GM18907 (cell line): ENCODE measurements around the gene LRFN3.
"Not testable (repeated sequence)": the region's sequence is repeated elsewhere in the genome, so short reads cannot be mapped to it uniquely, and the experiment has no call there.

ENCODE experiments used
- ATAC-seq: cut with Tn5 transposase; IDR thresholded peaks from one replicate; pipeline ENCODE4 v1.9.1; 2021; ENCODE audit warnings: mild to moderate bottlenecking, moderate library complexity; ENCODE audit not compliant: unreplicated experiment

LRFN3 gene

GRCh38 chr19:35938282-35939224 is 2.4 kb downstream of the LRFN3 start:
- no peak for ATAC-seq

GRCh38 chr19:35939307-35940077 is 3.3 kb downstream of the LRFN3 start:
- ATAC-seq = no peak

GRCh38 chr19:35940078-35940775 is 4.1 kb downstream of the LRFN3 start:
- no peak for ATAC-seq

- ATAC-seq = no peak
These were observed 4.7 kb downstream of the LRFN3 start for GRCh38 chr19:35940839-35941238.

GRCh38 chr19:35942235-35942634 is 6.1 kb downstream of the LRFN3 start:
- ATAC-seq = no peak

- no peak for ATAC-seq
These were observed 7.4 kb downstream of the LRFN3 start for GRCh38 chr19:35943321-35944301.

GRCh38 chr19:35944556-35944955 is 8.4 kb downstream of the LRFN3 start:
- no peak for ATAC-seq

- ATAC-seq = no peak
These were observed 9.1 kb downstream of the LRFN3 start for GRCh38 chr19:35945121-35945790.

- no peak for ATAC-seq
These were observed 10.0 kb downstream of the LRFN3 start for GRCh38 chr19:35946203-35946602.

GRCh38 chr19:35949131-35949530 is 13.0 kb downstream of the LRFN3 start:
- ATAC-seq = no peak

- ATAC-seq = no peak
These were observed 19.9 kb downstream of the LRFN3 start for GRCh38 chr19:35955881-35956634.

- ATAC-seq = not testable (repeated sequence)
These were observed 21.2 kb downstream of the LRFN3 start for GRCh38 chr19:35957411-35957810.

- ATAC-seq = no peak
These were observed 22.5 kb downstream of the LRFN3 start for GRCh38 chr19:35958660-35959039.

GRCh38 chr19:35959040-35959967 is 23.1 kb downstream of the LRFN3 start:
- ATAC-seq = no peak

GRCh38 chr19:35959968-35960320 is 23.8 kb downstream of the LRFN3 start:
- no peak for ATAC-seq

GRCh38 chr19:35960432-35960972 is 24.3 kb downstream of the LRFN3 start:
- no peak for ATAC-seq

GRCh38 chr19:35963514-35963913 is 27.3 kb downstream of the LRFN3 start:
- ATAC-seq = no peak

- no peak for ATAC-seq
These were observed 30.6 kb downstream of the LRFN3 start for GRCh38 chr19:35966771-35967170.
